Activated T-cell treated with anti-CD3 and anti-CD28 coated beads for 1 hour (primary cell): ENCODE measurements around the gene UBIAD1.
"Not testable (repeated sequence)": the region's sequence is repeated elsewhere in the genome, so short reads cannot be mapped to it uniquely, and the experiment has no call there.

ENCODE experiments used
- DNase-seq: peaks from one replicate; pipeline ENCODE4 v3.0.0-alpha.2; 2020; ENCODE audit warnings: low read depth

The UBIAD1 gene

GRCh38 chr1:11279630-11280029, 6.6 kb downstream of the UBIAD1 start:
- no peak for DNase-seq

GRCh38 chr1:11280719-11281376, 7.8 kb downstream of the UBIAD1 start:
- DNase-seq, result no peak

- DNase-seq, result no peak
These were observed 8.7 kb downstream of the UBIAD1 start for GRCh38 chr1:11281518-11282331.

- DNase-seq, result no peak
These were observed 10.2 kb downstream of the UBIAD1 start for GRCh38 chr1:11283151-11283550.

- no peak for DNase-seq
These were observed 11.8 kb downstream of the UBIAD1 start for GRCh38 chr1:11284784-11285183.

GRCh38 chr1:11285883-11286734, 13.1 kb downstream of the UBIAD1 start:
- DNase-seq, result no peak

- no peak for DNase-seq
These were observed 13.9 kb downstream of the UBIAD1 start for GRCh38 chr1:11286735-11287410.

GRCh38 chr1:11289064-11289463, 16.1 kb downstream of the UBIAD1 start:
- no peak for DNase-seq

- no peak for DNase-seq
These were observed 18.1 kb downstream of the UBIAD1 start for GRCh38 chr1:11291049-11291448.

- no peak for DNase-seq
These were observed 20.9 kb downstream of the UBIAD1 start for GRCh38 chr1:11293856-11294255.

GRCh38 chr1:11294951-11295350, 22.0 kb downstream of the UBIAD1 start:
- no peak for DNase-seq

GRCh38 chr1:11295905-11296304, 22.9 kb downstream of the UBIAD1 start:
- DNase-seq, result no peak

- DNase-seq, result not testable (repeated sequence)
These were observed 24.8 kb downstream of the UBIAD1 start for GRCh38 chr1:11297774-11298173.

- DNase-seq, result no peak
These were observed 25.6 kb downstream of the UBIAD1 start for GRCh38 chr1:11298390-11299224.

GRCh38 chr1:11299225-11299574, 26.2 kb downstream of the UBIAD1 start:
- no peak for DNase-seq

GRCh38 chr1:11301601-11302000, 28.6 kb downstream of the UBIAD1 start:
- no peak for DNase-seq

GRCh38 chr1:11302366-11302765, 29.4 kb downstream of the UBIAD1 start:
- DNase-seq, result no peak

- DNase-seq, result not testable (repeated sequence)
These were observed 32.5 kb downstream of the UBIAD1 start for GRCh38 chr1:11305516-11305915.

GRCh38 chr1:11307852-11308251, 34.9 kb downstream of the UBIAD1 start:
- no peak for DNase-seq

GRCh38 chr1:11308699-11309224, 35.8 kb downstream of the UBIAD1 start:
- no peak for DNase-seq

GRCh38 chr1:11309385-11309784, 36.4 kb downstream of the UBIAD1 start:
- DNase-seq, result no peak
